ENCODE measurements around the gene FMC1.
"Not testable (repeated sequence)": the region's sequence is repeated elsewhere in the genome, so short reads cannot be mapped to it uniquely, and the experiment has no call there.

FMC1 gene

GRCh38 chr7:139341058-139341775, at the start of gene FMC1:
FMC1 (plus strand) TSS chr7:139341337; CDS start chr7:139341385, 48 bp downstream.
- peak; percentile 98 for DNase-seq (ENCODE audit: low spot score)

GRCh38 chr7:139292821-139293220, 48.3 kb upstream of the FMC1 start:
- no peak for DNase-seq (ENCODE audit: low spot score)

GRCh38 chr7:139293534-139293933, 47.6 kb upstream of the FMC1 start:
- no peak for DNase-seq (ENCODE audit: low spot score)

GRCh38 chr7:139294241-139294640, 46.9 kb upstream of the FMC1 start:
- no peak for DNase-seq (ENCODE audit: low spot score)

- no peak for DNase-seq (ENCODE audit: low spot score)
Measured at GRCh38 chr7:139294951-139295575, 46.1 kb upstream of the FMC1 start.

- no peak for DNase-seq (ENCODE audit: low spot score)
Measured at GRCh38 chr7:139297795-139298194, 43.3 kb upstream of the FMC1 start.

- no peak for DNase-seq (ENCODE audit: low spot score)
Measured at GRCh38 chr7:139299296-139299695, 41.8 kb upstream of the FMC1 start.

GRCh38 chr7:139300390-139300789, 40.7 kb upstream of the FMC1 start:
- no peak for DNase-seq (ENCODE audit: low spot score)

GRCh38 chr7:139304517-139304916, 36.6 kb upstream of the FMC1 start:
- no peak for DNase-seq (ENCODE audit: low spot score)

- DNase-seq (ENCODE audit: low spot score): no peak
Measured at GRCh38 chr7:139317939-139318505, 23.1 kb upstream of the FMC1 start.

GRCh38 chr7:139321071-139321745, 19.9 kb upstream of the FMC1 start:
- DNase-seq (ENCODE audit: low spot score): no peak

- not testable (repeated sequence) for DNase-seq (ENCODE audit: low spot score)
Measured at GRCh38 chr7:139324709-139325108, 16.4 kb upstream of the FMC1 start.

GRCh38 chr7:139328375-139328774, 12.8 kb upstream of the FMC1 start:
- DNase-seq (ENCODE audit: low spot score): no peak

GRCh38 chr7:139329119-139329518, 12.0 kb upstream of the FMC1 start:
- DNase-seq (ENCODE audit: low spot score): no peak

GRCh38 chr7:139330333-139331030, 10.7 kb upstream of the FMC1 start:
- DNase-seq (ENCODE audit: low spot score): no peak

GRCh38 chr7:139332697-139333359, 8.3 kb upstream of the FMC1 start:
- no peak for DNase-seq (ENCODE audit: low spot score)

GRCh38 chr7:139333443-139333842, 7.7 kb upstream of the FMC1 start:
- DNase-seq (ENCODE audit: low spot score): not testable (repeated sequence)

GRCh38 chr7:139334399-139335150, 6.6 kb upstream of the FMC1 start:
- DNase-seq (ENCODE audit: low spot score): no peak

GRCh38 chr7:139339025-139339424, 2.1 kb upstream of the FMC1 start:
- no peak for DNase-seq (ENCODE audit: low spot score)

- DNase-seq (ENCODE audit: low spot score): no peak
Measured at GRCh38 chr7:139339698-139340036, 1.5 kb upstream of the FMC1 start.
